Hepatocyte (in vitro differentiated cells): ENCODE data around the gene CLIP1. TPM values are rescaled to one million over a fixed set of nuclear protein-coding genes. Genes with fewer than 3 reads are reported as not detected.

Experiments used
- DNase-seq: peaks from one replicate; pipeline ENCODE4 v3.0.0-alpha.2; 2016; ENCODE audit warnings: low spot score
- H2AFZ ChIP-seq: fragments of 200-600 bp; sonication (generic); 2 replicates; pipeline ENCODE4 v1.6.0; 2016; ENCODE audit warnings: antibody characterized with exemption, mild to moderate bottlenecking
- H3K27ac ChIP-seq: fragments of 200-600 bp; sonication (generic); 2 replicates; pipeline ENCODE4 v1.5.1; 2016; ENCODE audit warnings: mild to moderate bottlenecking
- H3K27me3 ChIP-seq: fragments of 200-600 bp; sonication (generic); 2 replicates; pipeline ENCODE4 v1.6.1; 2016
- H3K36me3 ChIP-seq: fragments of 200-600 bp; sonication (generic); replicated peaks from 2 replicates; pipeline ENCODE4 v1.5.1; 2016; ENCODE audit warnings: low read depth; ENCODE audit not compliant: insufficient read depth
- H3K4me1 ChIP-seq: fragments of 200-600 bp; sonication (generic); 2 replicates; pipeline ENCODE4 v1.5.1; 2016; ENCODE audit warnings: mild to moderate bottlenecking, moderate library complexity; ENCODE audit not compliant: insufficient read depth
- H3K4me2 ChIP-seq: fragments of 200-600 bp; sonication (generic); 2 replicates; pipeline ENCODE4 v1.6.0; 2016
- H3K4me3 ChIP-seq: fragments of 200-600 bp; sonication (generic); 2 replicates; pipeline ENCODE4 v1.5.1; 2016; ENCODE audit warnings: mild to moderate bottlenecking
- H3K79me2 ChIP-seq: fragments of 200-600 bp; sonication (generic); 2 replicates; pipeline ENCODE4 v1.6.0; 2017; ENCODE audit warnings: mild to moderate bottlenecking
- H3K9me2 ChIP-seq: fragments of 200-600 bp; sonication (generic); replicated peaks from 2 replicates; pipeline ENCODE4 v1.6.0; 2017; ENCODE audit warnings: mild to moderate bottlenecking; ENCODE audit not compliant: insufficient read depth
- H3K9me3 ChIP-seq: fragments of 200-600 bp; sonication (generic); 2 replicates; pipeline ENCODE4 v1.5.1; 2016; ENCODE audit warnings: low read depth, mild to moderate bottlenecking
- H4K20me1 ChIP-seq: fragments of 200-600 bp; sonication (generic); 2 replicates; pipeline ENCODE4 v1.6.0; 2016; ENCODE audit warnings: mild to moderate bottlenecking; ENCODE audit not compliant: insufficient read depth, poor library complexity, severe bottlenecking
- EZH2 ChIP-seq: fragments of 200-600 bp; sonication (generic); IDR thresholded peaks from 2 replicates; pipeline ENCODE4 v1.6.1; 2016; ENCODE audit warnings: antibody characterized with exemption, mild to moderate bottlenecking, borderline replicate concordance
- EZH2phosphoT487 ChIP-seq: fragments of 200-600 bp; sonication (generic); IDR thresholded peaks from one replicate; pipeline ENCODE4 v1.6.1; 2018; ENCODE audit warnings: antibody characterized with exemption, mild to moderate bottlenecking, low read depth, moderate library complexity; ENCODE audit not compliant: unreplicated experiment, severe bottlenecking
- WGBS: methylation state at CpG from one replicate; pipeline ENCODE4 v1.1.6; 2016; ENCODE audit warnings: low lambda C conversion rate; ENCODE audit errors: missing lambda C conversion rate; 5-methylcytosine and 5-hydroxymethylcytosine counted together
- polyA plus RNA-seq: library from polyadenylated mRNA; unstranded; fragments of >200 nt; fragmentation: Nextera tagmentation; extraction: Ambion mirVana; gene quantifications from 2 replicates; pipeline ENCODE4 v1.2.1, GENCODE V29; 2016
- total RNA-seq: library from RNA; depleted of rRNA; stranded (reverse); fragments of >200 nt; gene quantifications from 2 replicates; pipeline ENCODE4 v1.2.3, GENCODE V29; 2014
- TF ChIP-seq, protein P1 (sequence below): fragments of 200-600 bp; sonication (generic); IDR thresholded peaks from 2 replicates; pipeline ENCODE4 v1.5.1; 2016; ENCODE audit warnings: antibody characterized with exemption, mild to moderate bottlenecking; ENCODE audit not compliant: poor library complexity

The CLIP1 gene
- total and polyA plus RNA-seq, 2 experiments from 2014 or later: 38.0 to 45.2 TPM

GRCh38 chr12:122459211-122459610, 36.7 kb upstream of the CLIP1 start:
- no peak for TF ChIP-seq EZH2phosphoT487
- TF ChIP-seq EZH2: no peak
- TF ChIP-seq, protein P1, sequence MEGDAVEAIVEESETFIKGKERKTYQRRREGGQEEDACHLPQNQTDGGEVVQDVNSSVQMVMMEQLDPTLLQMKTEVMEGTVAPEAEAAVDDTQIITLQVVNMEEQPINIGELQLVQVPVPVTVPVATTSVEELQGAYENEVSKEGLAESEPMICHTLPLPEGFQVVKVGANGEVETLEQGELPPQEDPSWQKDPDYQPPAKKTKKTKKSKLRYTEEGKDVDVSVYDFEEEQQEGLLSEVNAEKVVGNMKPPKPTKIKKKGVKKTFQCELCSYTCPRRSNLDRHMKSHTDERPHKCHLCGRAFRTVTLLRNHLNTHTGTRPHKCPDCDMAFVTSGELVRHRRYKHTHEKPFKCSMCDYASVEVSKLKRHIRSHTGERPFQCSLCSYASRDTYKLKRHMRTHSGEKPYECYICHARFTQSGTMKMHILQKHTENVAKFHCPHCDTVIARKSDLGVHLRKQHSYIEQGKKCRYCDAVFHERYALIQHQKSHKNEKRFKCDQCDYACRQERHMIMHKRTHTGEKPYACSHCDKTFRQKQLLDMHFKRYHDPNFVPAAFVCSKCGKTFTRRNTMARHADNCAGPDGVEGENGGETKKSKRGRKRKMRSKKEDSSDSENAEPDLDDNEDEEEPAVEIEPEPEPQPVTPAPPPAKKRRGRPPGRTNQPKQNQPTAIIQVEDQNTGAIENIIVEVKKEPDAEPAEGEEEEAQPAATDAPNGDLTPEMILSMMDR: no peak
- Histone ChIP-seq H3K9me3 (no peaks in the 10 kb centered on the region), H2AFZ (no peak overlapping the region), H4K20me1 (no peaks in the 10 kb centered on the region), H3K4me1 (no peaks in the 10 kb centered on the region), H3K4me3 (no peak overlapping the region), H3K79me2 (no peaks in the 10 kb centered on the region), H3K36me3 (no peaks in the 10 kb centered on the region), H3K4me2 (no peak overlapping the region), H3K27ac (no peak overlapping the region), H3K27me3 (no peaks in the 10 kb centered on the region), H3K9me2 (no peaks in the 10 kb centered on the region)
- no peak for DNase-seq
- WGBS: 98% methylated on average over 2 of the region's 2 CpGs

DNA sequence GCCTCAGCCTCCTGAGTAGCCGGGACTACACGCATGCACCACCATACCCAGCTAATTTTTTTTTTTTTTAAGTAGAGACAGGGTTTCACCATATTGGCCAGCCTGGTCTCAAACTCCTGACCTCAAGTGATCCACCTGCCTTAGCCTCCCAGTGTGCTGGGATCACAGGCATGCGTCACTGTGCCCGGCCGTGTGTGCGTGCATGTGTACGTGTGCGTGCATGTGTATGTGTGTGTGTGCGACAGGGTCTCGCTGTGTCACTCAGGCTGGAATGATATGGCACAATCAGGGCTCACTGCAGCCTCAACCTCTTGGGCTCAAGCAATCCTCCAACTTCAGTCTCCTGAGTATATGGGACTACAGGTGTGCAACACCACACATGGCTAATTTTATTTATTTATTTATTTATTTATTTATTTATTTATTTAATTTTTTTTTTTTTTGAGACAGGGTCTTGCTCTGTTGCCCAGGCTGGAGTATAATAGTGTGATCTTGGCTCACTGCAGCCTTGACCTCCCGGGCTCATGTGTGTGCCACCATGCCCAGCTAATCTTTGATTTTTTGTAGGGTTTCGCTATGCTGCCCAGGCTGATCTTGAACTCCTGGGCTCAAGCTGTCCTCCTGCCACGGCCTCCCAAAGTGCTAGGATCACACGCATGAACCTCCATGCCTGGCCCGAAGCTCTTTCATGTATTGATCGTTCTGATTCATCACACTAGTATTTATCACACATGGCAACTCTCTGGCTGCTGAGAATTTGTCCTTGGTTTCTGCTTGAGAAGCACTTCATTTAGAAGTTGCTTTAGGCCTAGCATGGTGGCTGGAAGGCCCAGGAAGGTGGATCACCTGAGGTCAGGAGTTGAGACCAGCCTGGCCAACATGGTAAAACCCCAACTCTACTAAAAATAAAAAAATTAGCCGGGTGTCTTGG, 35.9 kb upstream of the CLIP1 start:
- H3K4me3 ChIP-seq: no peak overlapping the region
- no peak for DNase-seq
- no peaks in the 10 kb centered on the region for H4K20me1 ChIP-seq
- WGBS: 96% methylated on average over 17 of the region's 17 CpGs
- no peak overlapping the region for H3K27ac ChIP-seq
- no peaks in the 10 kb centered on the region for H3K27me3 ChIP-seq
- no peaks in the 10 kb centered on the region for H3K4me1 ChIP-seq
- H3K9me2 ChIP-seq: no peaks in the 10 kb centered on the region
- no peak overlapping the region for H2AFZ ChIP-seq
- no peaks in the 10 kb centered on the region for H3K9me3 ChIP-seq
- TF ChIP-seq, protein P1: no peak
- TF ChIP-seq EZH2phosphoT487: no peak
- no peaks in the 10 kb centered on the region for H3K36me3 ChIP-seq
- no peak overlapping the region for H3K4me2 ChIP-seq
- H3K79me2 ChIP-seq: no peaks in the 10 kb centered on the region

GRCh38 chr12:122457627-122458026, 35.2 kb upstream of the CLIP1 start:
- no peaks in the 10 kb centered on the region for H3K9me2 ChIP-seq
- no peak overlapping the region for H2AFZ ChIP-seq
- H3K36me3 ChIP-seq: no peaks in the 10 kb centered on the region
- TF ChIP-seq EZH2phosphoT487 (no peak), EZH2 (no peak)
- TF ChIP-seq, protein P1: no peak
- no peaks in the 10 kb centered on the region for H4K20me1 ChIP-seq
- H3K4me1 ChIP-seq: no peaks in the 10 kb centered on the region
- H3K79me2 ChIP-seq: no peaks in the 10 kb centered on the region
- no peak overlapping the region for H3K4me3 ChIP-seq
- H3K4me2 ChIP-seq: no peak overlapping the region
- H3K27ac ChIP-seq: no peak overlapping the region
- no peaks in the 10 kb centered on the region for H3K9me3 ChIP-seq
- no peak for DNase-seq
- no peaks in the 10 kb centered on the region for H3K27me3 ChIP-seq
- 90% methylated on average over 2 of the region's 2 CpGs for WGBS
